HG03571 (cell line): Measurements from ENCODE around the gene FAM210A.
"Not testable (repeated sequence)": the region's sequence is repeated elsewhere in the genome, so short reads cannot be mapped to it uniquely, and the experiment has no call there.

ENCODE experiments used
- ATAC-seq: cut with Tn5 transposase; IDR thresholded peaks from one replicate; pipeline ENCODE4 v1.9.1; 2021; ENCODE audit not compliant: unreplicated experiment

Gene FAM210A

GRCh38 chr18:13703899-13704298 is 22.5 kb downstream of the FAM210A start:
- no peak for ATAC-seq

- ATAC-seq = no peak
Observed at GRCh38 chr18:13700153-13700552, 26.2 kb downstream of the FAM210A start.

GRCh38 chr18:13696961-13697360 is 29.4 kb downstream of the FAM210A start:
- no peak for ATAC-seq

- not testable (repeated sequence) for ATAC-seq
Observed at GRCh38 chr18:13695337-13695736, 31.0 kb downstream of the FAM210A start.

- ATAC-seq = not testable (repeated sequence)
Observed at GRCh38 chr18:13690060-13690459, 36.3 kb downstream of the FAM210A start.

GRCh38 chr18:13688191-13689136 is 37.9 kb downstream of the FAM210A start:
- ATAC-seq = no peak

- no peak for ATAC-seq
Observed at GRCh38 chr18:13684546-13684945, 41.8 kb downstream of the FAM210A start.

GRCh38 chr18:13681701-13682100 is 44.7 kb downstream of the FAM210A start:
- no peak for ATAC-seq

- no peak for ATAC-seq
Observed at GRCh38 chr18:13680612-13681011, 45.7 kb downstream of the FAM210A start.

GRCh38 chr18:13677350-13677749 is 49.0 kb downstream of the FAM210A start:
- not testable (repeated sequence) for ATAC-seq

- no peak for ATAC-seq
Observed at GRCh38 chr18:13676471-13676870, 49.9 kb downstream of the FAM210A start.

- ATAC-seq = no peak
Observed at GRCh38 chr18:13672657-13673056, 53.7 kb downstream of the FAM210A start.

GRCh38 chr18:13661779-13662256 is 64.5 kb downstream of the FAM210A start:
- ATAC-seq = no peak

- ATAC-seq = no peak
Observed at GRCh38 chr18:13661051-13661778, 65.1 kb downstream of the FAM210A start.

- no peak for ATAC-seq
Observed at GRCh38 chr18:13660510-13660909, 65.8 kb downstream of the FAM210A start.

GRCh38 chr18:13658436-13659204 is 67.7 kb downstream of the FAM210A start:
- ATAC-seq = no peak

GRCh38 chr18:13657974-13658373 is 68.4 kb downstream of the FAM210A start:
- ATAC-seq = no peak

- no peak for ATAC-seq
Observed at GRCh38 chr18:13653746-13654433, 72.5 kb downstream of the FAM210A start.

GRCh38 chr18:13649397-13650390 is 76.7 kb downstream of the FAM210A start:
- no peak for ATAC-seq
